ENCODE measurements around the gene TCIRG1. TPM values are rescaled to one million over a fixed set of nuclear protein-coding genes. Genes with fewer than 3 reads are reported as not detected.

The TCIRG1 gene
- total RNA-seq, 4 donors from 2014 or later = 19.4 to 50.9 (median 41.2) TPM

- no peak overlapping the region for H3K27ac ChIP-seq
- no peaks in the 10 kb centered on the region for H3K27me3 ChIP-seq
- TF ChIP-seq POLR2A (IDR thresholded peaks at IDR 0.05) (no peak), EP300 (IDR thresholded peaks at IDR 0.05) (no peak), POLR2AphosphoS5 (IDR thresholded peaks at IDR 0.05) (no peak), CTCF (IDR thresholded peaks at IDR 0.05) (no peak)
- no peaks in the 10 kb centered on the region for H3K9me3 ChIP-seq
- H3K4me1 ChIP-seq = peaks cover 54% of the 10 kb centered on the region
- H3K36me3 ChIP-seq = no peaks in the 10 kb centered on the region
- 61% methylated on average over 10 of the region's 13 CpGs for WGBS
- no peak overlapping the region for H3K4me3 ChIP-seq
- no peak for DNase-seq (ENCODE audit: low spot score in 2 of 2)
These were observed 22.5 kb upstream of the TCIRG1 start for GRCh38 chr11:68016161-68016903.

GRCh38 chr11:68016904-68017817 lies 21.7 kb upstream of the TCIRG1 start:
- Histone ChIP-seq H3K4me1 (peaks cover 45% of the 10 kb centered on the region), H3K9me3 (no peaks in the 10 kb centered on the region), H3K4me3 (no peak overlapping the region), H3K27ac (no peak overlapping the region), H3K36me3 (no peaks in the 10 kb centered on the region), H3K27me3 (no peaks in the 10 kb centered on the region)
- DNase-seq (ENCODE audit: low spot score in 2 of 2) = no peak
- no peak for TF ChIP-seq EP300 (IDR thresholded peaks at IDR 0.05)
- TF ChIP-seq POLR2A (IDR thresholded peaks at IDR 0.05) = no peak
- 64% methylated on average over 8 of the region's 16 CpGs for WGBS

DNA sequence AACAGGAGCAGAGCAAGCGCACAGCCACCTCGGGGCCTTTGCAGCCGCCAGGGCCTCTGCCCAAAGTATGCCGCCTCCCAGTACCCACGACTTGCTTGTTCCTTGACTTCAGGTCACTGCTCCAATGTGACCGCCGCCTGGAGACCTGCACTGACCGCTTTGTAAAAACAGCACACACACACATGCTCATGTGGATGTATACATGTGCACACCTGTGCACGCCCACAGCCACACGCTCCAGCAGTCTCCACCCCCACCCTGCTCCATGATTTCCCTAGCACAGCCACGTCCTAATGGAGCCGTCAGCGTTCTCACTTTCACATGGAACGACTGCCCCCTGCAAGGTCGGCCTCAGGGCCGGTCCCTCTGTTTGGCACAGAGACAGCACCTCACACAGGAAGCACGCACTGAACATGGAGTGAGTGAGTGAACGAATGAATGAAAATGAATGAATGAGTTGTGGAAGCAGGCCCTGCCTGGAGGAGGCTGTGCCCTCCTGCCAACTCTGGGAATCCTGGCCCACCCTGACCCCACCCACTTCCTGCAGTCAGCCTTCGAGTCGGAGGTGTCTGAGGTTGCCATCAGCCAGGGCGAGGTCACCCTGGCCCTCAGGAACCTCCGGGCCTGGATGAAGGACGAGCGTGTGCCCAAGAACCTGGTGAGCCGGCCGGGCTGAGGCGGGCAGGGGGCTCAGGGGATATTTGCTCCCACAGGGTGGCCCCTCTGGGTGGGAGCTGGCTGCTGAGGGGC lies 20.7 kb upstream of the TCIRG1 start:
- Histone ChIP-seq H3K27ac (no peak overlapping the region), H3K4me3 (no peak overlapping the region), H3K9me3 (no peaks in the 10 kb centered on the region), H3K36me3 (no peaks in the 10 kb centered on the region), H3K27me3 (no peaks in the 10 kb centered on the region), H3K4me1 (peaks cover 38% of the 10 kb centered on the region)
- TF ChIP-seq POLR2AphosphoS5 (IDR thresholded peaks at IDR 0.05) (no peak), CTCF (IDR thresholded peaks at IDR 0.05) (no peak), EP300 (IDR thresholded peaks at IDR 0.05) (no peak), POLR2A (IDR thresholded peaks at IDR 0.05) (no peak)
- 74% methylated on average over 18 of the region's 27 CpGs for WGBS
- no peak for DNase-seq (ENCODE audit: low spot score in 2 of 2)

- Histone ChIP-seq H3K4me1 (peaks cover 32% of the 10 kb centered on the region), H3K27ac (no peak overlapping the region)
These were observed 20.1 kb upstream of the TCIRG1 start for GRCh38 chr11:68018730-68019190.

More at GRCh38 chr11:68018730-68019190, 20.1 kb upstream of the TCIRG1 start:
- no peak for DNase-seq (ENCODE audit: low spot score in 2 of 2)
- H3K27me3 ChIP-seq = no peaks in the 10 kb centered on the region
- no peak overlapping the region for H3K4me3 ChIP-seq
- H3K9me3 ChIP-seq = no peaks in the 10 kb centered on the region
- TF ChIP-seq CTCF (IDR thresholded peaks at IDR 0.05) (no peak), POLR2A (IDR thresholded peaks at IDR 0.05) (no peak), POLR2AphosphoS5 (IDR thresholded peaks at IDR 0.05) (no peak), EP300 (IDR thresholded peaks at IDR 0.05) (no peak)
- 90% methylated on average over 2 of the region's 18 CpGs for WGBS
- H3K36me3 ChIP-seq = peaks cover 4% of the 10 kb centered on the region

Data from suprapubic skin (tissue), 4 donors.